22Rv1 (cell line): ENCODE measurements around the gene CBX3.

Experiments used
- CTCF ChIP-seq: fragments of 450-650 bp; IDR thresholded peaks from 2 replicates; pipeline ENCODE4 v1.5.1; 2017; ENCODE audit warnings: mild to moderate bottlenecking
- ZFX ChIP-seq: fragments of 450-650 bp; IDR thresholded peaks from 2 replicates; pipeline ENCODE4 v1.6.1; 2017; ENCODE audit warnings: antibody characterized with exemption, borderline replicate concordance

GRCh38 chr7:26186364-26187311 is 14.9 kb upstream of the CBX3 start:
- TF ChIP-seq CTCF (no peak), ZFX (no peak)
